IMR-90 (cell line): ENCODE results near the gene CRAMP1.

Source experiments
- BHLHE40 ChIP-seq: fragments of 150-350 bp; IDR thresholded peaks from 2 replicates; pipeline ENCODE4 v1.6.1; 2016; ENCODE audit warnings: mild to moderate bottlenecking, low read depth, low read length
- CEBPB ChIP-seq: IDR thresholded peaks from 2 replicates; pipeline ENCODE4 v1.6.1; 2012; ENCODE audit warnings: low read depth, low read length, improper control_type of control experiment
- CHD1 ChIP-seq: IDR thresholded peaks from 2 replicates; pipeline ENCODE4 v1.6.1; 2012; ENCODE audit warnings: low read depth, low read length, improper control_type of control experiment
- MAFK ChIP-seq: IDR thresholded peaks from 2 replicates; pipeline ENCODE4 v1.6.1; 2012; ENCODE audit warnings: low read depth, low read length, improper control_type of control experiment
- MAZ ChIP-seq: IDR thresholded peaks from 2 replicates; pipeline ENCODE4 v1.6.1; 2012; ENCODE audit warnings: low read depth, mild to moderate bottlenecking, low read length, improper control_type of control experiment, moderate library complexity, borderline replicate concordance
- MXI1 ChIP-seq: IDR thresholded peaks from 2 replicates; pipeline ENCODE4 v1.6.1; 2012; ENCODE audit warnings: low read depth, mild to moderate bottlenecking, low read length, moderate library complexity, borderline replicate concordance
- POLR2A ChIP-seq: IDR thresholded peaks from 2 replicates; pipeline ENCODE4 v1.6.1; 2012; ENCODE audit warnings: mild to moderate bottlenecking, low read depth, low read length
- RAD21 ChIP-seq: IDR thresholded peaks from 2 replicates; pipeline ENCODE4 v1.6.1; 2012; ENCODE audit warnings: low read length, improper control_type of control experiment
- RCOR1 ChIP-seq: IDR thresholded peaks from 2 replicates; pipeline ENCODE4 v1.6.1; 2012; ENCODE audit warnings: mild to moderate bottlenecking, low read length, improper control_type of control experiment; ENCODE audit not compliant: insufficient replicate concordance
- RFX5 ChIP-seq: IDR thresholded peaks from 2 replicates; pipeline ENCODE4 v1.8.0; 2012; ENCODE audit warnings: low read depth, mild to moderate bottlenecking, low read length, moderate library complexity
- SMC3 ChIP-seq: fragments of 150-350 bp; IDR thresholded peaks from 2 replicates; pipeline ENCODE4 v1.6.1; 2016; ENCODE audit warnings: low read depth, mild to moderate bottlenecking, antibody characterized with exemption, low read length, moderate library complexity
- TF ChIP-seq, protein P1 (sequence below): conservative IDR thresholded peaks from 2 replicates; pipeline ENCODE4 v1.5.1; 2012; ENCODE audit warnings: mild to moderate bottlenecking, low read depth, low read length, improper control_type of control experiment

DNA sequence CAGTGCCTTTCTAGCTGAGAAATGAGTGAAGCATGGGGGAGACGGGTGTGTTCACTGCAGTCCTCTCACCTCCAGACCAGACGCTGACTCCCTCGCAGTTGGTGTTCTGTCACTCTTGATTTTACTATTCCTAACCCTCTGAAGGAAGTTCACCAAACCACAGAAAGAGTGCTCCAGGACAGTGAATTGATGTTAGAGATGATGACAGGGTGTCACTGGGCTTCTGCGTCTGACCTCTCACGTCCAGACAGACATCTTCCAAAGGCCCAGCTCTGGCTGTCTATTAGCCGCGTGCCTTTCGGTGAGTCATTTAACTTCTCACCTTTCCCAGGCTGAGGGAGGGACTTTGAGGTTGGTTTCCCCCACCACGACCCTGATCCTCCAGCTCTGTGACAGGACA is 8.2 kb downstream of the CRAMP1 start:
- no peak for TF ChIP-seq RCOR1
- TF ChIP-seq POLR2A = no peak
- TF ChIP-seq, protein P1, sequence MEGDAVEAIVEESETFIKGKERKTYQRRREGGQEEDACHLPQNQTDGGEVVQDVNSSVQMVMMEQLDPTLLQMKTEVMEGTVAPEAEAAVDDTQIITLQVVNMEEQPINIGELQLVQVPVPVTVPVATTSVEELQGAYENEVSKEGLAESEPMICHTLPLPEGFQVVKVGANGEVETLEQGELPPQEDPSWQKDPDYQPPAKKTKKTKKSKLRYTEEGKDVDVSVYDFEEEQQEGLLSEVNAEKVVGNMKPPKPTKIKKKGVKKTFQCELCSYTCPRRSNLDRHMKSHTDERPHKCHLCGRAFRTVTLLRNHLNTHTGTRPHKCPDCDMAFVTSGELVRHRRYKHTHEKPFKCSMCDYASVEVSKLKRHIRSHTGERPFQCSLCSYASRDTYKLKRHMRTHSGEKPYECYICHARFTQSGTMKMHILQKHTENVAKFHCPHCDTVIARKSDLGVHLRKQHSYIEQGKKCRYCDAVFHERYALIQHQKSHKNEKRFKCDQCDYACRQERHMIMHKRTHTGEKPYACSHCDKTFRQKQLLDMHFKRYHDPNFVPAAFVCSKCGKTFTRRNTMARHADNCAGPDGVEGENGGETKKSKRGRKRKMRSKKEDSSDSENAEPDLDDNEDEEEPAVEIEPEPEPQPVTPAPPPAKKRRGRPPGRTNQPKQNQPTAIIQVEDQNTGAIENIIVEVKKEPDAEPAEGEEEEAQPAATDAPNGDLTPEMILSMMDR = no peak
- no peak for TF ChIP-seq MAZ
- TF ChIP-seq CHD1 = no peak
- no peak for TF ChIP-seq RFX5
- no peak for TF ChIP-seq MAFK
- no peak for TF ChIP-seq RAD21
- no peak for TF ChIP-seq MXI1
- no peak for TF ChIP-seq CEBPB
- TF ChIP-seq SMC3 = no peak
- TF ChIP-seq BHLHE40 = no peak
